Sigmoid colon (tissue), 7 donors: ENCODE measurements around the gene RAB11FIP3. TPM values are rescaled to one million over a fixed set of nuclear protein-coding genes. Genes with fewer than 3 reads are reported as not detected.
A peak's percentile ranks its signal among the peaks of the same experiment; 100 is the strongest.

Experiments used
- DNase-seq: peaks from one replicate; pipeline ENCODE4 v3.0.0-alpha.2; 2019
- H3K27ac ChIP-seq, 4 donors: fragments of 200-600 bp; sonication (generic); one replicate each; pipeline ENCODE4 v1.5.1; 2016 to 2019; ENCODE audit warnings: mild to moderate bottlenecking in 1 of 4
- H3K27me3 ChIP-seq, 3 donors: fragments of 200-600 bp; sonication (generic); one replicate each; pipeline ENCODE4 v1.5.1; 2019; ENCODE audit warnings: mild to moderate bottlenecking in 1 of 3
- H3K36me3 ChIP-seq, 4 donors: fragments of 200-600 bp; sonication (generic); one replicate each; pipeline ENCODE4 v1.5.1; 2016 to 2019
- H3K4me1 ChIP-seq, 4 donors: fragments of 200-600 bp; sonication (generic); one replicate each; pipeline ENCODE4 v1.5.1; 2017 to 2019
- H3K4me3 ChIP-seq, 4 donors: fragments of 200-600 bp; sonication (generic); one replicate each; pipeline ENCODE4 v1.5.1; 2017 to 2019; ENCODE audit warnings: mild to moderate bottlenecking in 2 of 4, moderate library complexity in 1 of 4
- H3K9me3 ChIP-seq, 4 donors: fragments of 200-600 bp in 3 of 4; sonication (generic) in 3 of 4; one replicate each; pipeline versions ENCODE4 v1.5.1 to v1.6.1; 2013 to 2019
- CTCF ChIP-seq, 4 experiments: fragments of 450-650 bp in 3 of 4; fragments of 200-600 bp in 1 of 4; IDR thresholded peaks; one replicate each; pipeline ENCODE4 v1.5.1; 2016 to 2019; ENCODE audit warnings: antibody characterized with exemption in 4 of 4, mild to moderate bottlenecking in 3 of 4, moderate library complexity in 2 of 4
- EP300 ChIP-seq, 4 donors: sonication (generic); formaldehyde crosslinking; IDR thresholded peaks; one replicate each; pipeline ENCODE4 v1.6.1; 2017; ENCODE audit warnings: antibody characterized with exemption in 4 of 4
- POLR2A ChIP-seq, 2 donors: fragments of 450-650 bp; IDR thresholded peaks; one replicate each; pipeline ENCODE4 v1.6.1; 2016; ENCODE audit warnings: antibody characterized with exemption in 2 of 2, mild to moderate bottlenecking in 2 of 2, moderate library complexity in 2 of 2
- POLR2AphosphoS5 ChIP-seq, 4 donors: sonication (generic); formaldehyde crosslinking; IDR thresholded peaks; one replicate each; pipeline ENCODE4 v1.6.1; 2017; ENCODE audit warnings: antibody characterized with exemption in 4 of 4
- WGBS, 2 donors: extraction: QIAGEN DNeasy Blood & Tissue Kit; methylation state at CpG; one replicate each; pipeline ENCODE4 v1.1.7; 2013; 5-methylcytosine and 5-hydroxymethylcytosine counted together
- intact Hi-C: fragments of 100-400 bp; cut with DNase I; formaldehyde crosslinking; loops from one replicate; pipeline ENCODE4 v1.15.1; 2023
- polyA plus RNA-seq, 3 donors: library from polyadenylated mRNA; stranded (reverse); fragments of 200-250 nt; gene quantifications; one replicate each; pipeline ENCODE4 v1.2.3, GENCODE V29; 2013
- total RNA-seq, 4 donors: library from RNA; depleted of rRNA; stranded (reverse); fragments of >200 nt; gene quantifications; one replicate each; pipeline ENCODE4 v1.1.0, GENCODE V29; 2016
- donor health status: healthy with polysubstance abuse.
- donor health status: Bipolar disorder and iron deficiency.
- donor health status: healthy.

Gene RAB11FIP3
- total and polyA plus RNA-seq, 7 donors: 10.6 to 44.9 (median 21.4) TPM

GRCh38 chr16:531494-532125, 106.2 kb downstream of the RAB11FIP3 start:
- DNase-seq: no peak
- Histone ChIP-seq H3K9me3 (no peaks in the 10 kb centered on the region), H3K4me3 (no peak overlapping the region), H3K36me3 (peaks cover 0 to 14% (median 0%) of the 10 kb centered on the region in 4 donors), H3K4me1 (peaks cover 0 to 33% (median 28%) of the 10 kb centered on the region in 4 donors), H3K27ac (no peak overlapping the region), H3K27me3 (no peaks in the 10 kb centered on the region)
- TF ChIP-seq POLR2A (IDR thresholded peaks at IDR 0.05) (no peak), EP300 (IDR thresholded peaks at IDR 0.05) (no peak), POLR2AphosphoS5 (IDR thresholded peaks at IDR 0.05) (no peak), CTCF (IDR thresholded peaks at IDR 0.05) (no peak)
- 90 to 92% methylated on average over 16 of the region's 16 CpGs for WGBS, 2 donors
- intact Hi-C loops: no loop called here

- peak overlapping the region in 1 of 4 donors; percentile 9 for H3K27ac ChIP-seq
- peaks cover 0 to 31% (median 2%) of the 10 kb centered on the region in 4 donors for H3K36me3 ChIP-seq
- 20 to 72% methylated on average over 30 of the region's 30 CpGs for WGBS, 2 donors
- H3K4me3 ChIP-seq: no peak overlapping the region
- no peaks in the 10 kb centered on the region for H3K9me3 ChIP-seq
- DNase-seq: no peak
- TF ChIP-seq POLR2A (IDR thresholded peaks at IDR 0.05): peak in 1 of 2 donors; percentile 28
- TF ChIP-seq POLR2AphosphoS5 (IDR thresholded peaks at IDR 0.05): no peak
- intact Hi-C loops: no loop called here
- peaks cover 0 to 25% (median 22%) of the 10 kb centered on the region in 4 donors for H3K4me1 ChIP-seq
- no peaks in the 10 kb centered on the region for H3K27me3 ChIP-seq
Measured at GRCh38 chr16:533391-534123, 108.1 kb downstream of the RAB11FIP3 start.

GRCh38 chr16:534135-534534, 108.7 kb downstream of the RAB11FIP3 start:
- peaks cover 0 to 31% (median 2%) of the 10 kb centered on the region in 4 donors for H3K36me3 ChIP-seq
- H3K27me3 ChIP-seq: no peaks in the 10 kb centered on the region
- intact Hi-C loops: no loop called here
- WGBS, 2 donors: 13 to 73% methylated on average over 21 of the region's 21 CpGs
- H3K9me3 ChIP-seq: no peaks in the 10 kb centered on the region
- DNase-seq: no peak
- H3K27ac ChIP-seq: peak overlapping the region in 1 of 4 donors; percentile 9
- no peak for TF ChIP-seq POLR2A (IDR thresholded peaks at IDR 0.05)
- TF ChIP-seq POLR2AphosphoS5 (IDR thresholded peaks at IDR 0.05): no peak
- no peak for TF ChIP-seq CTCF (IDR thresholded peaks at IDR 0.05)
- TF ChIP-seq EP300 (IDR thresholded peaks at IDR 0.05): no peak
- no peak overlapping the region for H3K4me3 ChIP-seq
- peaks cover 0 to 19% (median 16%) of the 10 kb centered on the region in 4 donors for H3K4me1 ChIP-seq

- Histone ChIP-seq H3K27ac (peak overlapping the region in 1 of 4 donors; percentile 9), H3K9me3 (no peaks in the 10 kb centered on the region), H3K4me1 (peaks cover 0 to 11% (median 8%) of the 10 kb centered on the region in 4 donors), H3K4me3 (no peak overlapping the region), H3K27me3 (no peaks in the 10 kb centered on the region), H3K36me3 (peaks cover 0 to 31% (median 2%) of the 10 kb centered on the region in 4 donors)
- intact Hi-C loops: no loop called here
- DNase-seq: no peak
- TF ChIP-seq POLR2AphosphoS5 (IDR thresholded peaks at IDR 0.05) (no peak), EP300 (IDR thresholded peaks at IDR 0.05) (no peak), POLR2A (IDR thresholded peaks at IDR 0.05) (no peak), CTCF (IDR thresholded peaks at IDR 0.05) (no peak)
- WGBS, 2 donors: 41 to 84% methylated on average over 27 of the region's 27 CpGs
Measured at GRCh38 chr16:534856-535445, 109.5 kb downstream of the RAB11FIP3 start.
